ENCODE data around the gene GRIK5. TPM values are rescaled to one million over a fixed set of nuclear protein-coding genes. Genes with fewer than 3 reads are reported as not detected.
"Not testable (repeated sequence)": the region's sequence is repeated elsewhere in the genome, so short reads cannot be mapped to it uniquely, and the experiment has no call there.

GRIK5 gene
- total RNA-seq, 1 experiment from 2014 or later: 0.96 TPM

DNA sequence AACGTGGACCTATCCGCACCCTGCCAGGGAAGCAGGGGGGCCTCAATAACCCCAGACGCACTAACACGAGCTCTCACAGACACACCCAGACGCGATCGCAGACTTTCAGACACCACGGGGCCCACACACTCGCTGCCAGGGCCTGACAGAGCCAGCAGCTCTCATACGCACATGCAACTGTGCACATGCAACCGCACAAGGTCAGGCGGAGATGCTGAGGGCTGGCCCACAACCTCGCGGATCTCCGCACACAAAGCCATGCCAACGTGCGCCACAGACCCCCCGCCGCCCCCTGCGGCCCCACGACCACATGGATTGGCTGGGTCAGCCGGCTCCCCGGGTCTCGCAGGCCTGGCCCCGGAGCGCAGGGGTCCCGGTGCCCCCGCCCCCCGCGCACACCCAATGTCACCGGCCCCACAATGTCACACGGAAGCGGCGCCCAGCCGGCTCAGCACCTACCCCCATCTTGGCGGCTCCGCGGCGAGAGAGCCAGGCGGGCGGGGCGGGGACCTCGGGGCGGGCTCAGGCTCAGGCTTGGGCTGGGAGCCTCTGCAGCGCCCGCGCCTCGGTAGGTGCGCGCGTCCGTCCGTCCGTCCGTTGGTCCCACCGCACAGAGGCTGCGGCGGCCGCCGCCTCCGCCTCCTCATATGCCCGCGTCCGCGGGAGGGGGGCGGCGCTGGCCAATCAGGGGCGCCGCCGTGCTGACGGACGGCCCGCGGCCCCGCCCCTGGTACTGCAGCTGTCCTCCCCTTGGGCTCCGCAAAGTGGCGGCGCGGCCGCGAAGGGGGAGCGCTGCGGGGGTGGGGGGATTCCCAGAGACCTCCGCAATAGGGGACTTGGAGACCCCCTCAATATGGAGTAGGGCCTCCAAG lies 76.2 kb downstream of the GRIK5 start, which contains the start of gene ATP1A3:
Gene ATP1A3, minus strand, starts transcription at position 619 of the 872 bp plus-strand sequence. Its CDS starts 154 bp downstream, at position 465.
- peak within 1 kb of the TSS; percentile 38; the same call in 1 of the 2 replicates for H3K4me3 ChIP-seq
- no TSS peak for BruUV-seq (replicated peaks)
- H3K27ac ChIP-seq: no peak within 1 kb of the TSS
- no peaks in the 10 kb centered on the region for H3K79me2 ChIP-seq (ENCODE audit: low read depth)
- DNase-seq: peak in 1 of 2 experiments; percentile 33
- no peaks in the 10 kb centered on the region for H3K4me1 ChIP-seq (replicated peaks; ENCODE audit: insufficient read depth)
- ChIA-PET CTCF (no interaction called here), POLR2A (ENCODE audit: unreplicated experiment) (interaction anchor here (0.6 kb wide), 1 partner anchor 26 kb away, joined by 5 read pairs; no protein-coding TSS in a partner anchor)
- H3K9me2 ChIP-seq (ENCODE audit: insufficient read depth): no peaks in the 10 kb centered on the region
- no peaks in the 10 kb centered on the region; the same call in 1 of the 2 replicates for H4K20me1 ChIP-seq (ENCODE audit: insufficient read depth)
- H2AFZ ChIP-seq: no peak within 1 kb of the TSS
- H3K4me2 ChIP-seq: peak within 1 kb of the TSS; percentile 65
- intact Hi-C loops (cut with micrococcal nuclease; ENCODE audit: unreplicated experiment): loop anchor here (10.0 kb wide), 1 partner anchor 101 kb away; no protein-coding TSS in a partner anchor
- H3K27me3 ChIP-seq (ENCODE audit: insufficient read depth, low read depth): peaks cover 78% of the 10 kb centered on the region
- 0 out of 2 replicates have a peak, but pooled peaks cover 3% of the 10 kb centered on the region for H3F3A ChIP-seq (ENCODE audit: insufficient read depth, low read depth)
- no peak for TF ChIP-seq EZH2 (IDR thresholded peaks at IDR 0.05; ENCODE audit: low read depth)
- TF ChIP-seq, protein P1, sequence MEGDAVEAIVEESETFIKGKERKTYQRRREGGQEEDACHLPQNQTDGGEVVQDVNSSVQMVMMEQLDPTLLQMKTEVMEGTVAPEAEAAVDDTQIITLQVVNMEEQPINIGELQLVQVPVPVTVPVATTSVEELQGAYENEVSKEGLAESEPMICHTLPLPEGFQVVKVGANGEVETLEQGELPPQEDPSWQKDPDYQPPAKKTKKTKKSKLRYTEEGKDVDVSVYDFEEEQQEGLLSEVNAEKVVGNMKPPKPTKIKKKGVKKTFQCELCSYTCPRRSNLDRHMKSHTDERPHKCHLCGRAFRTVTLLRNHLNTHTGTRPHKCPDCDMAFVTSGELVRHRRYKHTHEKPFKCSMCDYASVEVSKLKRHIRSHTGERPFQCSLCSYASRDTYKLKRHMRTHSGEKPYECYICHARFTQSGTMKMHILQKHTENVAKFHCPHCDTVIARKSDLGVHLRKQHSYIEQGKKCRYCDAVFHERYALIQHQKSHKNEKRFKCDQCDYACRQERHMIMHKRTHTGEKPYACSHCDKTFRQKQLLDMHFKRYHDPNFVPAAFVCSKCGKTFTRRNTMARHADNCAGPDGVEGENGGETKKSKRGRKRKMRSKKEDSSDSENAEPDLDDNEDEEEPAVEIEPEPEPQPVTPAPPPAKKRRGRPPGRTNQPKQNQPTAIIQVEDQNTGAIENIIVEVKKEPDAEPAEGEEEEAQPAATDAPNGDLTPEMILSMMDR (conservative IDR thresholded peaks at IDR 0.05): no peak
- no peaks in the 10 kb centered on the region for H3K36me3 ChIP-seq (ENCODE audit: low read depth)
- H3K9me3 ChIP-seq (ENCODE audit: insufficient read depth, low read depth): no peaks in the 10 kb centered on the region

DNA sequence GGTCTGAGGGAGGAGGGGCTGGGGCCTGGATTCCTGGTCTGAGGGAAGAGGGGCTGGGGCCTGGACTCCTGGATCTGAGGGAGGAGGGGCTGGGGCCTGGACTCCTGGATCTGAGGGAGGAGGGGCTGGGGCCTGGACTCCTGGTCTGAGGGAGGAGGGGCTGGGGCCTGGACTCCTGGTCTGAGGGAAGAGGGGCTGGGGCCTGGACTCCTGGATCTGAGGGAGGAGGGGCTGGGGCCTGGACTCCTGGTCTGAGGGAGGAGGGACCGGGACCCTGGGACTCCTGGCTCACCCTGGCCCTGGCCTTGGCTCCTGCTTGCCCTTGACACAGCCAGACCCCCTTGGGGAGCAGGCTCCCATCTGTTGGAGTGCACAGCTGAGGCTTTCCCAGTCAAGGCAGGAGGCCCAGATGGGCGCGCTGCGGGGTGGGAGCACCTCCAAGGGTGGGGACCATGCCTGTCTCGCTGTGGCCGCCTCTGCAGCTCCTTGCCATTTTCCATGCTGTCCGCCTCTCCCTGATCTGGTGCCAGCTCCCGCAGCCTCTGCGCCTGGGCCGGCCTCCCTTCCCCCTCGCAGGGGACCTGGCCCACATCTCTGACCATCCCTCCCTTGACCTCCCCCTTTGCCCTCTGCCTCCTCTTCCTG lies 78.0 kb downstream of the GRIK5 start:
- H3K27ac ChIP-seq; H2AFZ ChIP-seq; H3K4me3 ChIP-seq; H3K79me2 ChIP-seq (ENCODE audit: low read depth); DNase-seq; H3K36me3 ChIP-seq (ENCODE audit: low read depth); H3K9me2 ChIP-seq (ENCODE audit: insufficient read depth); POLR2A ChIA-PET (ENCODE audit: unreplicated experiment); H4K20me1 ChIP-seq (ENCODE audit: insufficient read depth); H3K9me3 ChIP-seq (ENCODE audit: insufficient read depth, low read depth); CTCF ChIA-PET; H3F3A ChIP-seq (ENCODE audit: insufficient read depth, low read depth); H3K4me2 ChIP-seq; BruUV-seq (replicated peaks); H3K4me1 ChIP-seq (replicated peaks; ENCODE audit: insufficient read depth): not testable (repeated sequence)
- peaks cover 82% of the 10 kb centered on the region for H3K27me3 ChIP-seq (ENCODE audit: insufficient read depth, low read depth)
- intact Hi-C loops (cut with micrococcal nuclease; ENCODE audit: unreplicated experiment): loop anchor here (10.0 kb wide), 1 partner anchor 103 kb away; no protein-coding TSS in a partner anchor

DNA sequence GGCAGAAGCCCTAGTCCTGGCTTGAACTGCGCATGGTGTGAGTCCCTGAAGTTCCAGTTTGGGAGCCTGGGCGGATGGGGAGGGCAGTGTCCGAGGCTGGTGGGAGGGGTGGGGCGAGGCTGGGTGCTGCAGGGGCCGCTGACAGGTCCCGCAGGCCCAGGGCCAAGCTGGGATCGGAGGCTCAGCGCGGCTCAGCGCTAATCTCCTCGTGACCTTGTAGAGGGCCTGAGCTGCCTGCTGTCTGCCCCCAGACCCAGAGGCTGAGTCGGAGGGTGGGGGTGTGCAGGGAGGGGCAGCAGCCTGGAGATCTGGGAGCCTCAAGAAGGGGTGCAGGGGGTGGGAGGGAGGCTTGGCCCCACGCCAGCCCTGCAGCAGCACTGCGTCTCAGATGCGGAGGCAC lies 79.0 kb downstream of the GRIK5 start:
- no peak for DNase-seq
- H3K9me2 ChIP-seq (ENCODE audit: insufficient read depth): no peaks in the 10 kb centered on the region
- H2AFZ ChIP-seq: no peak overlapping the region
- H3K9me3 ChIP-seq (ENCODE audit: insufficient read depth, low read depth): no peaks in the 10 kb centered on the region
- no peak overlapping the region for H3K4me2 ChIP-seq
- 0 out of 2 replicates have a peak, but pooled peaks cover 3% of the 10 kb centered on the region for H3F3A ChIP-seq (ENCODE audit: insufficient read depth, low read depth)
- no peaks in the 10 kb centered on the region for H4K20me1 ChIP-seq (ENCODE audit: insufficient read depth)
- CTCF ChIA-PET: no interaction called here
- H3K4me1 ChIP-seq (replicated peaks; ENCODE audit: insufficient read depth): no peaks in the 10 kb centered on the region
- POLR2A ChIA-PET (ENCODE audit: unreplicated experiment): no interaction called here
- H3K27me3 ChIP-seq (ENCODE audit: insufficient read depth, low read depth): peaks cover 79% of the 10 kb centered on the region
- H3K79me2 ChIP-seq (ENCODE audit: low read depth): no peaks in the 10 kb centered on the region
- no TSS peak for BruUV-seq (replicated peaks)
- no peak overlapping the region for H3K4me3 ChIP-seq
- H3K36me3 ChIP-seq (ENCODE audit: low read depth): no peaks in the 10 kb centered on the region
- intact Hi-C loops (cut with micrococcal nuclease; ENCODE audit: unreplicated experiment): loop anchor here (10.0 kb wide), 1 partner anchor 104 kb away; no protein-coding TSS in a partner anchor
- TF ChIP-seq EZH2 (IDR thresholded peaks at IDR 0.05; ENCODE audit: low read depth): no peak
- TF ChIP-seq, protein P1 (conservative IDR thresholded peaks at IDR 0.05): no peak
- H3K27ac ChIP-seq: no peak overlapping the region

All from PC-9 (cell line).